Activated naive CD8-positive, alpha-beta T cell treated with anti-CD3 and anti-CD28 coated beads, Interleukin-2, amount 50 U/mL, for 24 hours (primary cell): ENCODE data around the gene PTPN23.

Source experiments
- ATAC-seq: fragments of 150-1000 bp; cut with Tn5 transposase; one replicate; pipeline ENCODE4 v1.10.0; 2021
- DNase-seq: peaks from one replicate; pipeline ENCODE4 v3.0.0; 2021
- H3K27ac Mint-ChIP-seq: one replicate; pipeline ENCODE4 v1.8.0; 2021; ENCODE audit warnings: mild to moderate bottlenecking, mixed read lengths
- H3K27me3 Mint-ChIP-seq: one replicate; pipeline ENCODE4 v1.8.0; 2021; ENCODE audit warnings: mixed read lengths
- H3K36me3 Mint-ChIP-seq: one replicate; pipeline ENCODE4 v1.8.0; 2021; ENCODE audit warnings: low read depth, mixed read lengths
- H3K4me1 Mint-ChIP-seq: one replicate; pipeline ENCODE4 v1.8.0; 2021; ENCODE audit warnings: mixed read lengths
- H3K4me3 Mint-ChIP-seq: one replicate; pipeline ENCODE4 v1.8.0; 2021; ENCODE audit warnings: mild to moderate bottlenecking, moderate library complexity, mixed read lengths
- H3K9me3 Mint-ChIP-seq: one replicate; pipeline ENCODE4 v1.8.0; 2021; ENCODE audit warnings: mixed read lengths

Gene PTPN23

GRCh38 chr3:47381317-47382157 is 716 bp downstream of the PTPN23 start:
- H3K27ac Mint-ChIP-seq: peak overlapping the region; percentile 100
- H3K27me3 Mint-ChIP-seq: peaks cover 2% of the 10 kb centered on the region
- peak; percentile 87 for DNase-seq
- peaks cover 22% of the 10 kb centered on the region for H3K36me3 Mint-ChIP-seq
- peaks cover 51% of the 10 kb centered on the region for H3K4me1 Mint-ChIP-seq
- H3K4me3 Mint-ChIP-seq: peak overlapping the region; percentile 99
- peak; percentile 75 for ATAC-seq
- H3K9me3 Mint-ChIP-seq: no peaks in the 10 kb centered on the region

- H3K9me3 Mint-ChIP-seq: no peaks in the 10 kb centered on the region
- H3K27ac Mint-ChIP-seq: no peak overlapping the region
- no peak for ATAC-seq
- peaks cover 58% of the 10 kb centered on the region for H3K4me1 Mint-ChIP-seq
- peaks cover 29% of the 10 kb centered on the region for H3K36me3 Mint-ChIP-seq
- H3K27me3 Mint-ChIP-seq: peaks cover 2% of the 10 kb centered on the region
- no peak for DNase-seq
- no peak overlapping the region for H3K4me3 Mint-ChIP-seq
Measured at GRCh38 chr3:47384425-47384824, 3.6 kb downstream of the PTPN23 start.

GRCh38 chr3:47385007-47385406 is 4.2 kb downstream of the PTPN23 start:
- H3K4me1 Mint-ChIP-seq: peaks cover 52% of the 10 kb centered on the region
- ATAC-seq (no peak), DNase-seq (no peak)
- peaks cover 27% of the 10 kb centered on the region for H3K36me3 Mint-ChIP-seq
- no peak overlapping the region for H3K27ac Mint-ChIP-seq
- H3K9me3 Mint-ChIP-seq: no peaks in the 10 kb centered on the region
- no peak overlapping the region for H3K4me3 Mint-ChIP-seq
- H3K27me3 Mint-ChIP-seq: peaks cover 2% of the 10 kb centered on the region

- ATAC-seq (no peak), DNase-seq (no peak)
- peaks cover 47% of the 10 kb centered on the region for H3K4me1 Mint-ChIP-seq
- H3K4me3 Mint-ChIP-seq: no peak overlapping the region
- H3K36me3 Mint-ChIP-seq: peaks cover 25% of the 10 kb centered on the region
- no peaks in the 10 kb centered on the region for H3K9me3 Mint-ChIP-seq
- H3K27ac Mint-ChIP-seq: no peak overlapping the region
- H3K27me3 Mint-ChIP-seq: peaks cover 2% of the 10 kb centered on the region
Measured at GRCh38 chr3:47385796-47386195, 5.0 kb downstream of the PTPN23 start.

GRCh38 chr3:47392933-47393332 is 12.1 kb downstream of the PTPN23 start:
- Mint-ChIP-seq H3K9me3 (no peaks in the 10 kb centered on the region), H3K27ac (no peak overlapping the region), H3K27me3 (no peaks in the 10 kb centered on the region), H3K4me1 (peaks cover 13% of the 10 kb centered on the region), H3K36me3 (peaks cover 13% of the 10 kb centered on the region), H3K4me3 (no peak overlapping the region)
- ATAC-seq (no peak), DNase-seq (no peak)

GRCh38 chr3:47394140-47394870 is 13.5 kb downstream of the PTPN23 start:
- Mint-ChIP-seq H3K4me1 (peaks cover 11% of the 10 kb centered on the region), H3K27ac (no peak overlapping the region), H3K27me3 (no peaks in the 10 kb centered on the region), H3K9me3 (no peaks in the 10 kb centered on the region), H3K36me3 (peaks cover 15% of the 10 kb centered on the region), H3K4me3 (no peak overlapping the region)
- no peak for ATAC-seq
- DNase-seq: no peak

GRCh38 chr3:47394881-47395280 is 14.1 kb downstream of the PTPN23 start:
- Mint-ChIP-seq H3K36me3 (peaks cover 17% of the 10 kb centered on the region), H3K27ac (no peak overlapping the region), H3K27me3 (no peaks in the 10 kb centered on the region), H3K4me3 (no peak overlapping the region), H3K9me3 (no peaks in the 10 kb centered on the region), H3K4me1 (peaks cover 11% of the 10 kb centered on the region)
- DNase-seq: no peak
- no peak for ATAC-seq

GRCh38 chr3:47398228-47398627 is 17.4 kb downstream of the PTPN23 start:
- Mint-ChIP-seq H3K4me1 (peaks cover 8% of the 10 kb centered on the region), H3K4me3 (no peak overlapping the region), H3K36me3 (peaks cover 14% of the 10 kb centered on the region), H3K9me3 (no peaks in the 10 kb centered on the region), H3K27me3 (no peaks in the 10 kb centered on the region), H3K27ac (no peak overlapping the region)
- DNase-seq: no peak
- no peak for ATAC-seq

GRCh38 chr3:47399016-47399415 is 18.2 kb downstream of the PTPN23 start:
- Mint-ChIP-seq H3K36me3 (peaks cover 14% of the 10 kb centered on the region), H3K4me1 (peaks cover 6% of the 10 kb centered on the region), H3K9me3 (no peaks in the 10 kb centered on the region), H3K27ac (no peak overlapping the region), H3K4me3 (no peak overlapping the region), H3K27me3 (no peaks in the 10 kb centered on the region)
- DNase-seq (no peak), ATAC-seq (no peak)

- no peak overlapping the region for H3K4me3 Mint-ChIP-seq
- ATAC-seq: no peak
- H3K36me3 Mint-ChIP-seq: peaks cover 14% of the 10 kb centered on the region
- no peaks in the 10 kb centered on the region for H3K9me3 Mint-ChIP-seq
- no peak overlapping the region for H3K27ac Mint-ChIP-seq
- H3K4me1 Mint-ChIP-seq: peaks cover 5% of the 10 kb centered on the region
- no peaks in the 10 kb centered on the region for H3K27me3 Mint-ChIP-seq
- no peak for DNase-seq
Measured at GRCh38 chr3:47399531-47400270, 18.9 kb downstream of the PTPN23 start.

- ATAC-seq: no peak
- H3K36me3 Mint-ChIP-seq: peaks cover 4% of the 10 kb centered on the region
- no peaks in the 10 kb centered on the region for H3K4me1 Mint-ChIP-seq
- H3K9me3 Mint-ChIP-seq: no peaks in the 10 kb centered on the region
- H3K27me3 Mint-ChIP-seq: no peaks in the 10 kb centered on the region
- H3K27ac Mint-ChIP-seq: no peak overlapping the region
- no peak for DNase-seq
- H3K4me3 Mint-ChIP-seq: no peak overlapping the region
Measured at GRCh38 chr3:47404431-47404876, 23.6 kb downstream of the PTPN23 start.

- peaks cover 4% of the 10 kb centered on the region for H3K36me3 Mint-ChIP-seq
- no peaks in the 10 kb centered on the region for H3K4me1 Mint-ChIP-seq
- H3K27ac Mint-ChIP-seq: no peak overlapping the region
- no peak overlapping the region for H3K4me3 Mint-ChIP-seq
- DNase-seq: no peak
- H3K27me3 Mint-ChIP-seq: no peaks in the 10 kb centered on the region
- no peaks in the 10 kb centered on the region for H3K9me3 Mint-ChIP-seq
- ATAC-seq: no peak
Measured at GRCh38 chr3:47404955-47405790, 24.4 kb downstream of the PTPN23 start.

GRCh38 chr3:47405820-47406761 is 25.3 kb downstream of the PTPN23 start:
- Mint-ChIP-seq H3K4me3 (no peak overlapping the region), H3K27ac (no peak overlapping the region), H3K36me3 (peaks cover 4% of the 10 kb centered on the region), H3K4me1 (no peaks in the 10 kb centered on the region), H3K9me3 (no peaks in the 10 kb centered on the region), H3K27me3 (no peaks in the 10 kb centered on the region)
- DNase-seq: no peak
- no peak for ATAC-seq
